GM23338 (cell line): ENCODE results near the gene PASD1. TPM values are rescaled to one million over a fixed set of nuclear protein-coding genes. Genes with fewer than 3 reads are reported as not detected.
"Not testable (repeated sequence)": the region's sequence is repeated elsewhere in the genome, so short reads cannot be mapped to it uniquely, and the experiment has no call there.

ENCODE experiments used
- ATAC-seq: fragments of 200-7000 bp; cut with Tn5 transposase; 3 replicates; pipeline ENCODE4 v1.9.1; 2020
- DNase-seq: peaks from one replicate; pipeline ENCODE4 v3.0.0-alpha.2; 2015; ENCODE audit warnings: low spot score
- H2AFZ ChIP-seq: fragments of 200-600 bp; sonication (generic); 2 replicates; pipeline ENCODE4 v1.8.0; 2016; ENCODE audit warnings: antibody characterized with exemption, mild to moderate bottlenecking, moderate library complexity
- H3F3A ChIP-seq: fragments of 200-600 bp; sonication (generic); replicated peaks from 2 replicates; pipeline ENCODE4 v1.8.0; 2017; ENCODE audit warnings: antibody characterized with exemption, mixed run types, low read depth
- H3K27ac ChIP-seq: fragments of 200-600 bp; sonication (generic); 2 replicates; pipeline ENCODE4 v1.6.1; 2016; ENCODE audit warnings: low read depth
- H3K27me3 ChIP-seq: fragments of 200-600 bp; sonication (generic); 2 replicates; pipeline ENCODE4 v1.8.0; 2016; ENCODE audit warnings: mild to moderate bottlenecking, mixed run types, moderate library complexity; ENCODE audit not compliant: insufficient read depth
- H3K36me3 ChIP-seq: fragments of 200-600 bp; sonication (generic); 2 replicates; pipeline ENCODE4 v1.8.0; 2016; ENCODE audit warnings: mild to moderate bottlenecking; ENCODE audit not compliant: insufficient read depth
- H3K4me1 ChIP-seq: fragments of 200-600 bp; sonication (generic); 2 replicates; pipeline ENCODE4 v1.8.0; 2016; ENCODE audit warnings: mild to moderate bottlenecking, moderate library complexity; ENCODE audit not compliant: insufficient read depth
- H3K4me2 ChIP-seq: fragments of 200-600 bp; sonication (generic); 2 replicates; pipeline ENCODE4 v1.7.1; 2017; ENCODE audit warnings: mixed run types
- H3K4me3 ChIP-seq: fragments of 200-600 bp; sonication (generic); 2 replicates; pipeline ENCODE4 v1.6.1; 2016; ENCODE audit warnings: mixed run types
- H3K79me2 ChIP-seq: fragments of 200-600 bp; sonication (generic); replicated peaks from 2 replicates; pipeline ENCODE4 v1.8.0; 2017; ENCODE audit warnings: mild to moderate bottlenecking; ENCODE audit not compliant: insufficient read depth
- H3K9me2 ChIP-seq: fragments of 200-600 bp; sonication (generic); 2 replicates; pipeline ENCODE4 v1.8.0; 2017; ENCODE audit not compliant: insufficient read depth
- H4K20me1 ChIP-seq: fragments of 200-600 bp; sonication (generic); replicated peaks from 2 replicates; pipeline ENCODE4 v1.8.0; 2017; ENCODE audit warnings: mild to moderate bottlenecking; ENCODE audit not compliant: insufficient read depth
- H3K27ac Mint-ChIP-seq: 2 replicates; pipeline ENCODE4 v1.8.0; 2020; ENCODE audit warnings: inconsistent platforms, mild to moderate bottlenecking, moderate library complexity, mixed read lengths
- H3K27me3 Mint-ChIP-seq: 3 replicates; pipeline ENCODE4 v1.8.0; 2022; ENCODE audit warnings: low read depth, mild to moderate bottlenecking, moderate library complexity, mixed read lengths, inconsistent platforms; ENCODE audit not compliant: insufficient read depth, poor library complexity
- H3K36me3 Mint-ChIP-seq: 3 replicates; pipeline ENCODE4 v1.8.0; 2021; ENCODE audit warnings: low read depth, mild to moderate bottlenecking, inconsistent platforms, moderate library complexity, mixed read lengths
- H3K4me1 Mint-ChIP-seq: 3 replicates; pipeline ENCODE4 v1.8.0; 2020; ENCODE audit warnings: mild to moderate bottlenecking, inconsistent platforms, mixed read lengths
- H3K4me3 Mint-ChIP-seq: 3 replicates; pipeline ENCODE4 v1.8.0; 2021; ENCODE audit warnings: moderate library complexity, mild to moderate bottlenecking, inconsistent platforms, mixed read lengths
- H3K9me3 Mint-ChIP-seq: 3 replicates; pipeline ENCODE4 v1.8.0; 2020; ENCODE audit warnings: moderate library complexity, mild to moderate bottlenecking, inconsistent platforms, mixed read lengths
- JUNB ChIP-seq: IDR thresholded peaks from one replicate; pipeline ENCODE4 v1.6.1; 2016; ENCODE audit warnings: antibody characterized with exemption; ENCODE audit not compliant: unreplicated experiment
- POLR2AphosphoS5 ChIP-seq: IDR thresholded peaks from 2 replicates; pipeline ENCODE4 v1.6.1; 2016; ENCODE audit warnings: antibody characterized with exemption, low read depth
- REST ChIP-seq: IDR thresholded peaks from one replicate; pipeline ENCODE4 v1.6.1; 2018; ENCODE audit warnings: antibody characterized with exemption; ENCODE audit not compliant: unreplicated experiment
- ZNF114 ChIP-seq: fragments of 250-450 bp; sonication (Bioruptor Pico); IDR thresholded peaks from 2 replicates; pipeline ENCODE4 v1.5.0; 2020; ENCODE audit warnings: mild to moderate bottlenecking, moderate library complexity
- ZNF331 ChIP-seq: fragments of 250-450 bp; sonication (Bioruptor Pico); IDR thresholded peaks from 2 replicates; pipeline ENCODE4 v1.5.0; 2020; ENCODE audit warnings: low read depth, mild to moderate bottlenecking, moderate library complexity
- ZNF462 ChIP-seq: fragments of 250-450 bp; sonication (Bioruptor Pico); IDR thresholded peaks from 2 replicates; pipeline ENCODE4 v1.5.0; 2020; ENCODE audit warnings: mild to moderate bottlenecking, moderate library complexity
- polyA plus RNA-seq: library from polyadenylated mRNA; unstranded; fragments of >200 nt; fragmentation: Nextera tagmentation; extraction: Ambion mirVana; gene quantifications from 2 replicates; pipeline ENCODE4 v1.2.1, GENCODE V29; 2016
- total RNA-seq: library from RNA; depleted of rRNA; stranded (reverse); fragments of >200 nt; shearing (Covaris generic); gene quantifications from 2 replicates; pipeline ENCODE4 v1.2.3, GENCODE V29; 2014

The PASD1 gene
- total and polyA plus RNA-seq, 2 experiments from 2014 or later, result 0.24 TPM; not detected in 1

- TF ChIP-seq ZNF462 (CRISPR knock-in tag), result no peak
- no peak for TF ChIP-seq JUNB
- TF ChIP-seq REST, result no peak
- no peak for TF ChIP-seq ZNF114
- no peak for TF ChIP-seq POLR2AphosphoS5
- TF ChIP-seq ZNF331 (CRISPR knock-in tag), result no peak
These were observed 132.3 kb downstream of the PASD1 start (continued) for GRCh38 chrX:151695583-151696340.

GRCh38 chrX:151697082-151697481, 133.6 kb downstream of the PASD1 start:
- not testable (repeated sequence) for H3K27ac ChIP-seq, H2AFZ ChIP-seq, H3K4me1 Mint-ChIP-seq, H3K27me3 ChIP-seq, H3K4me2 ChIP-seq, H4K20me1 ChIP-seq, H3K9me2 ChIP-seq, H3F3A ChIP-seq, H3K36me3 ChIP-seq, H3K36me3 Mint-ChIP-seq, H3K4me3 Mint-ChIP-seq, H3K79me2 ChIP-seq, H3K4me1 ChIP-seq, H3K9me3 Mint-ChIP-seq, H3K27ac Mint-ChIP-seq, ATAC-seq, DNase-seq, H3K4me3 ChIP-seq
- H3K27me3 Mint-ChIP-seq, result peaks cover 13% of the 10 kb centered on the region
